Measurements from ENCODE around the gene RNU1-3.

DNA sequence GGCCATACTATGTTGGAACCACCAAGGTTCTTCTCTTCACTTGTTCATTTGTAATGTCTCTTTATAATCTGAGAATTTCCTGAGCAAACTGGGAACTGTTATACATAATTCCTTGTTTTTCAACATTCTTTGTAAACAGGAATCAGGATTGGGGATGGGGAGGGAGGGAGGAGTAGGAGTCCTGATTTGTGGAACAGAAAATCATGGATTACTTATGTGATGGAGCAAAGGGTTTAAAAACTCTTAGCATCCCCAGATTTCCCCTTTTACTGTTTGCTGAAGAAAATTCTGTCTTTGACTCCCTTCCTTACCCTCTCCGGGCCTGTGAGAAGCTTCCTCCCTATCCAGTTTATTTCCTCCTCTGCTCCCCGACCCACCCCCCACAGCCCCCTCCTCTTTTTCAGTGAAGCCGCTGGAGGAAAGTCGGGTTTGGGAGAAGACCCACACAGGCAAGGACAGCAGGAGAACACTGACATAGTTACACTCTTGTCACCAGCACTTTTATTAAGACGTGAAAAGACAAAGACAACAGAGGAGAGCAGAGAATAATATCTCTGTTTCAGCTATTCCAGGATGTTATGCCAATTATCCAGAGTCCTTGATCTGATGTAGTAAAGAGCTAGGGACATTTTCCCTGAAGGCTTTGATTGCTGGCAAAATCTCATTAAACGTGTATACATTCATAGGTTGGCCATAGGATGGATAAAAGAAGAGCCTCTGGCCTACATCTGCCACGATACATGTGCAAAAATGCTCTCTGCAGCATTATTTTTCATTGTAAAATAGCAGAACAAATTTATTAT lies 48.8 kb downstream of the RNU1-3 start:
- TF ChIP-seq, protein P1, sequence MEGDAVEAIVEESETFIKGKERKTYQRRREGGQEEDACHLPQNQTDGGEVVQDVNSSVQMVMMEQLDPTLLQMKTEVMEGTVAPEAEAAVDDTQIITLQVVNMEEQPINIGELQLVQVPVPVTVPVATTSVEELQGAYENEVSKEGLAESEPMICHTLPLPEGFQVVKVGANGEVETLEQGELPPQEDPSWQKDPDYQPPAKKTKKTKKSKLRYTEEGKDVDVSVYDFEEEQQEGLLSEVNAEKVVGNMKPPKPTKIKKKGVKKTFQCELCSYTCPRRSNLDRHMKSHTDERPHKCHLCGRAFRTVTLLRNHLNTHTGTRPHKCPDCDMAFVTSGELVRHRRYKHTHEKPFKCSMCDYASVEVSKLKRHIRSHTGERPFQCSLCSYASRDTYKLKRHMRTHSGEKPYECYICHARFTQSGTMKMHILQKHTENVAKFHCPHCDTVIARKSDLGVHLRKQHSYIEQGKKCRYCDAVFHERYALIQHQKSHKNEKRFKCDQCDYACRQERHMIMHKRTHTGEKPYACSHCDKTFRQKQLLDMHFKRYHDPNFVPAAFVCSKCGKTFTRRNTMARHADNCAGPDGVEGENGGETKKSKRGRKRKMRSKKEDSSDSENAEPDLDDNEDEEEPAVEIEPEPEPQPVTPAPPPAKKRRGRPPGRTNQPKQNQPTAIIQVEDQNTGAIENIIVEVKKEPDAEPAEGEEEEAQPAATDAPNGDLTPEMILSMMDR (IDR thresholded peaks at IDR 0.05) = no peak
- TF ChIP-seq POLR2A (IDR thresholded peaks at IDR 0.05) = no peak

All from suprapubic skin (tissue), 3 donors.